Small intestine (tissue), 16 donors: ENCODE results near the gene SYK. TPM values are rescaled to one million over a fixed set of nuclear protein-coding genes. Genes with fewer than 3 reads are reported as not detected.
"Not testable (repeated sequence)": the region's sequence is repeated elsewhere in the genome, so short reads cannot be mapped to it uniquely, and the experiment has no call there.

Source experiments
- DNase-seq, 2 donors: peaks; one replicate each; pipeline versions ENCODE4 v3.0.0 to v3.0.0-alpha.2; 2013
- FAIRE-seq: peaks from 2 replicates; lab custom pipeline; 2012; peaks lifted over from hg19 to GRCh38; lab: Jason Lieb, UNC
- H3K27ac ChIP-seq, 3 donors: one replicate each; pipeline ENCODE4 v1.5.1; 2013; ENCODE audit warnings: low read length in 2 of 3, mild to moderate bottlenecking in 2 of 3, control low read depth in 1 of 3, inconsistent platforms in 1 of 3, low read depth in 1 of 3, moderate library complexity in 1 of 3
- H3K27me3 ChIP-seq, 3 donors: one replicate each; pipeline ENCODE4 v1.6.1; 2013; ENCODE audit warnings: low read length in 3 of 3, inconsistent platforms in 1 of 3; ENCODE audit not compliant: control insufficient read depth in 3 of 3, insufficient read depth in 3 of 3
- H3K36me3 ChIP-seq, 3 donors: one replicate each; pipeline ENCODE4 v1.6.1; 2013; ENCODE audit warnings: low read length in 3 of 3, inconsistent platforms in 1 of 3, low read depth in 1 of 3, mild to moderate bottlenecking in 1 of 3, moderate library complexity in 1 of 3; ENCODE audit not compliant: control insufficient read depth in 3 of 3, insufficient read depth in 2 of 3
- H3K4me1 ChIP-seq, 3 donors: one replicate each; pipeline ENCODE4 v1.6.1; 2013; ENCODE audit warnings: low read length in 2 of 3, inconsistent platforms in 1 of 3, low read depth in 1 of 3, mild to moderate bottlenecking in 1 of 3, moderate library complexity in 1 of 3; ENCODE audit not compliant: control insufficient read depth in 3 of 3, insufficient read depth in 2 of 3
- H3K4me3 ChIP-seq, 3 donors: one replicate each; pipeline ENCODE4 v1.5.1; 2013; ENCODE audit warnings: low read length in 3 of 3, control low read depth in 1 of 3, inconsistent platforms in 1 of 3, low read depth in 1 of 3, mild to moderate bottlenecking in 1 of 3, moderate library complexity in 1 of 3
- H3K9me3 ChIP-seq, 2 donors: one replicate each; pipeline ENCODE4 v1.6.1; 2013; ENCODE audit warnings: low read depth in 1 of 2, low read length in 1 of 2; ENCODE audit not compliant: control insufficient read depth in 2 of 2, insufficient read depth in 1 of 2
- WGBS, 3 donors: extraction: QIAGEN DNeasy Blood & Tissue Kit; methylation state at CpG; one replicate each; pipeline ENCODE4 v1.1.7; 2013; 5-methylcytosine and 5-hydroxymethylcytosine counted together
- long read RNA-seq, 10 donors: transcript quantifications; one replicate each; lab custom pipeline, GENCODE V29; 2026
- polyA plus RNA-seq, 4 donors: library from polyadenylated mRNA; stranded (reverse) in 3 of 4; unstranded in 1 of 4; fragments of 200-250 nt in 3 of 4; fragments of 120-200 nt in 1 of 4; gene quantifications; one replicate each; pipeline versions ENCODE4 v1.2.1 to v1.2.3, GENCODE V29; 2013
- donor health status: healthy with polysubstance abuse.
- donor health status: control.
- donor health status: control.
- donor health status: Bipolar disorder and iron deficiency.
- donor health status: healthy.

SYK gene
- polyA plus RNA-seq: 10 to 100 TPM; 28.7 to 40.9 (median 31.7) TPM
- long read RNA-seq, donor 1, full-length matches to known transcripts: 7 of 7 reads
- long read RNA-seq, donor 1, partial matches to known transcripts: 0 of 7 reads
- long read RNA-seq, donor 1, other reads (novel, unspliced or antisense): 0 of 7 reads
- long read RNA-seq, donor 2, full-length matches to known transcripts: 1 of 1 reads
- long read RNA-seq, donor 2, partial matches to known transcripts: 0 of 1 reads
- long read RNA-seq, donor 2, other reads (novel, unspliced or antisense): 0 of 1 reads
- long read RNA-seq, donor 3, full-length matches to known transcripts: 1 of 1 reads
- long read RNA-seq, donor 3, partial matches to known transcripts: 0 of 1 reads
- long read RNA-seq, donor 3, other reads (novel, unspliced or antisense): 0 of 1 reads
- long read RNA-seq, donor 4: 0 reads
- long read RNA-seq, donor 5: 0 reads
- long read RNA-seq, donor 6, full-length matches to known transcripts: 3 of 3 reads
- long read RNA-seq, donor 6, partial matches to known transcripts: 0 of 3 reads
- long read RNA-seq, donor 6, other reads (novel, unspliced or antisense): 0 of 3 reads
- long read RNA-seq, donor 7: 0 reads
- long read RNA-seq, donor 8, full-length matches to known transcripts: 1 of 1 reads
- long read RNA-seq, donor 8, partial matches to known transcripts: 0 of 1 reads
- long read RNA-seq, donor 8, other reads (novel, unspliced or antisense): 0 of 1 reads
- long read RNA-seq, donor 9: 0 reads
- long read RNA-seq, donor 10, full-length matches to known transcripts: 2 of 2 reads
- long read RNA-seq, donor 10, partial matches to known transcripts: 0 of 2 reads
- long read RNA-seq, donor 10, other reads (novel, unspliced or antisense): 0 of 2 reads

GRCh38 chr9:90801241-90801972 is at the start of gene SYK:
SYK (plus strand) TSS chr9:90801819; CDS start chr9:90843899, 42,080 bp downstream.
- Histone ChIP-seq H3K4me3 (peak within 1 kb of the TSS; percentile 55 to 95 (median 74)), H3K9me3 (no peaks in the 10 kb centered on the region), H3K27ac (peak within 1 kb of the TSS; percentile 86 to 96 (median 87)), H3K27me3 (no peaks in the 10 kb centered on the region), H3K36me3 (no peaks in the 10 kb centered on the region), H3K4me1 (peaks cover 0 to 13% (median 5%) of the 10 kb centered on the region in 3 donors)
- WGBS, 3 donors: 2 to 4% (median 2%) methylated on average over 44 to 64 of the region's 64 CpGs
- FAIRE-seq (no peak), DNase-seq (peak; percentile 87 to 88)

DNA sequence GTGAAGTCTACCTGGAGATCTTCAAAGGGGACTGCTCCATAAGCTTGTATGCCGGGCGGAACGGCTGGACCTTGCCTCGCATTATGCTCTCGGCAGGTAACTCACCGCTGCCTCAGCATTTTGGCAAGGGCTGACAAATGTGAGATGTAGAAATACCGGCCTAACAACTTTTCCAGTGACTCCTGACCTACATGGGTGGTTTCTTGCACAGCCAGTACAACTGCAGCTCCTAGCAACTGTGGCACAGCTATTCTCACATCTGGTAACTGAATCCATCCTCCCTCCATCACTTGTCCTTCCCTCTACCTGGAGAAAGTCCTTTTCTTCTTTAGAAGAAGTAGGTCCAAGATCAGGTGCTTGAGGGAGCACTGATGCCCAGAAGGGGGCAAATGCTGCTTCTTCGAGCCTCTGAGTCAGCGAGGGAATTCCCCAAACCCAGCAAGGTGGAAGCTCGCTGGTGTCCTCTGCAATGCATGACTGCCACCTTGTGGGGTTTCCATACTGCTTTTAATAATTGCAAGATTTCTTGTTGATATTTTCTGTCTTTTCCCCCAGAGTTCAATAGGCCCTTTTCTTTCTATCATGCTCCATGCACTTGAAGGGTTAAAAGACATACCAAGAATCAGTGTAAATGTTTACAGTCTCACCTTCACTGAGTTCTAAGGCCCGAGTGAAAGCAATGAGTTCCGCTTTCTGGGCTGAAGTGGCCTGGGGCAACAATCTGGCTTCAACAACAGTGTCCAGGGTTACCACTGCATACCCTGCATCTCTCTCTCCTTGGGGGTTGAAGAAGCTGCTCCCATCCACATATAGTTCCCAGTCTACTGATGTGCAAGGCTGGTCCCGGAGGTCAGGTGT is 45.9 kb upstream of the SYK start:
- DNase-seq: peak; percentile 66 to 68
- FAIRE-seq, H3K9me3 ChIP-seq: not testable (repeated sequence)

DNA sequence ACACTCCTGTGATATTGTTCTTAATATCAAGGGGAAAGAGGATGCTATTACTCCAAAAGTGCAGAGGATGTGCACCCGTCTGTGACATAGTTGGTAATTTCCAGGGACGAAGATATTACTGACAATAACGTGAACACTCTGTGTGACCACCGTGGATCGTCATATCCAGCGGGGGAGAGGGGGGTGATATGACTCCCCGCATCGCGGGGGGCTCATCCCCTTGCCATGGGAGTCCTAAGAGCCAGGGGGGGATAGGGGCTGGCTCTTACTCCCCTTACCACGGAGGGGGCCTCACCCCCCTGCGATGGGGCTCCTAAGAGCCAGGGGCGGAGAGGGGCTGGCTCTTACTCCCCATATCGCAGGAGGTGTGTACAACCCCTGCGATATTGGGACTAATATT is 41.0 kb upstream of the SYK start:
- WGBS, 3 donors: 75 to 86% (median 83%) methylated on average over 13 to 14 of the region's 14 CpGs
- H3K27ac ChIP-seq, DNase-seq, FAIRE-seq, H3K4me3 ChIP-seq, H3K36me3 ChIP-seq, H3K9me3 ChIP-seq, H3K27me3 ChIP-seq: not testable (repeated sequence)
- peaks cover 0 to 21% (median 5%) of the 10 kb centered on the region in 3 donors for H3K4me1 ChIP-seq

More for the DNA sequence above, 45.9 kb upstream of the SYK start:
- not testable (repeated sequence) for H3K4me1 ChIP-seq, H3K4me3 ChIP-seq, H3K27me3 ChIP-seq, H3K27ac ChIP-seq, H3K36me3 ChIP-seq
- WGBS, 3 donors: 16 to 53% (median 28%) methylated on average over 11 to 13 of the region's 13 CpGs

DNA sequence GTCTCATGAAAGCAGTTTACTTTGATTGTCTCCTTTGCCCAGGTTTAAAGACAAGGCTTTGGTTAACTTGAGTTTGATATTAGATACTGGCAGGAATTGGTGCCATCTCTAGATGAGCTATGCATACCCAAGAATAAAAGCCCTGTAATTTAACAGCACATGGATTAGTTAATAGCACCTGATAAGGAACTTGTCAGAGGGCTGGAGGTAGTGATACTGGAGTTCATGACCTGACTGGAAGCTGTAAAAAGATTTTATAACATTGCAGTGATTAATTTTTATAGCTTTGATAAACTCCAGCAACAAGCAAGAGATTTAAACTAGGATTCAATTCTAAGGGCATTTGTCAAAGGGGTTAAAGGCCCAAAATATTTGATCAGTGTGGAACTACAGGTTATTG is 34.9 kb upstream of the SYK start:
- Histone ChIP-seq H3K4me3 (no peak overlapping the region), H3K9me3 (peaks cover 0 to 16% of the 10 kb centered on the region in 2 donors), H3K27ac (no peak overlapping the region), H3K27me3 (no peaks in the 10 kb centered on the region), H3K4me1 (peaks cover 0 to 24% (median 5%) of the 10 kb centered on the region in 3 donors), H3K36me3 (no peaks in the 10 kb centered on the region)
- DNase-seq: peak; percentile 66 to 87
- peak; percentile 92 for FAIRE-seq

GRCh38 chr9:90767523-90768100 is 34.0 kb upstream of the SYK start:
- FAIRE-seq: peak; percentile 73
- Histone ChIP-seq H3K27me3 (no peaks in the 10 kb centered on the region), H3K36me3 (no peaks in the 10 kb centered on the region), H3K4me1 (peaks cover 0 to 24% (median 5%) of the 10 kb centered on the region in 3 donors), H3K4me3 (no peak overlapping the region), H3K27ac (no peak overlapping the region), H3K9me3 (peaks cover 0 to 16% of the 10 kb centered on the region in 2 donors)
- peak in 1 of 2 donors; percentile 17 for DNase-seq
- 90 to 95% (median 94%) methylated on average over 1 of the region's 1 CpG for WGBS, 3 donors

DNA sequence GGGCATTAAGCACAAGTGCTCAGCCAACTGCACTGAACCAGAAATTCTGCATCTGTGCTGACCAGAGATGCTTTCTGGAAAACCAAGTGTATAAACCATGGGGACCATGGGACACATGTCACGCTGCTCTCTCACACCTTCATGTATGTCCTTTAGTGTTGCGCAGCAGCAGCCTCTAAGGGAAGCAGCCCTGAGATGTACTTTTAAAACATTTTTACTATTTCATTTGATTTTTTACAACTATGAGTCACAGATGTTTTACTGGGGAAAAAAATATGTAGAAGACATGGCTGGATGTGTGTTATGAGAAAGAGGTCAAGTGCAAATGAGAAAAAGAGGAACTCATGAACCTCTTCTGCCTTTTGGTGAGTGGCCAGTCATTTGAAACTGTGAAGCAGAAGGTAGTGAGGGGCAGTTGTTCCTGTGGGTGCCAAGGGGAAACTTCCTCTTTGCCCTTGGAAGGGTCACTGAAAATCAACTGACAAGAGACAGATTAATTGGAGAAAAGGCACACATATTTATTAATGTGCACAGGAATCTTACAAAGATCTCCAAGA is 31.4 kb upstream of the SYK start:
- Histone ChIP-seq H3K4me1 (peaks cover 0 to 14% (median 0%) of the 10 kb centered on the region in 3 donors), H3K27me3 (no peaks in the 10 kb centered on the region), H3K9me3 (peaks cover 0 to 16% of the 10 kb centered on the region in 2 donors), H3K36me3 (no peaks in the 10 kb centered on the region), H3K27ac (no peak overlapping the region), H3K4me3 (no peak overlapping the region)
- DNase-seq: no peak
- FAIRE-seq: no peak
- WGBS, 3 donors: 88 to 97% (median 95%) methylated on average over 2 of the region's 2 CpGs

DNA sequence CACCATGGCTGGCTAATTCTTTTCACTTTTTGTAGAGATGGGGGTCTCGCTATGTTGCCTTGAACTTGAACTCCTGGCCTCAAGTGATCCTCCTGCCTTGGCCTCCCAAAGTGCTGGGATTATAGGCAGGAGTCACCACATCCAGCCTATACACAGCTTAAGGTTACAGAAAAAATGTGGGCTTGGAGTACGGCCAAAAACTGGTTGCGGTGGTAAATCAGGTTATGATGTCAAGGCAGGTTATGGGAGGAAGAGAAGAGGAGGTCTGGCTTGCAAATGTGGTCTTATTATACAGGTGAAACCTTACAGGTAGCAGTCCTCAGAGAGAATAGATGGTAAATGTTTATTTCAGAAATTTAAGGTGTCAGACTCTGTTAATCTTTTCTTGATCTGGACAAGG is 30.7 kb upstream of the SYK start:
- FAIRE-seq: no peak
- peaks cover 0 to 8% (median 0%) of the 10 kb centered on the region in 3 donors for H3K4me1 ChIP-seq
- H3K9me3 ChIP-seq: peaks cover 0 to 16% of the 10 kb centered on the region in 2 donors
- no peak overlapping the region for H3K27ac ChIP-seq
- H3K4me3 ChIP-seq: no peak overlapping the region
- no peaks in the 10 kb centered on the region for H3K36me3 ChIP-seq
- no peak for DNase-seq
- H3K27me3 ChIP-seq: no peaks in the 10 kb centered on the region
- WGBS, 3 donors: 64 to 76% (median 72%) methylated on average over 3 of the region's 3 CpGs
